Stimulated activated CD4-positive, alpha-beta T cell treated with anti-CD3 and anti-CD28 coated beads, Interleukin-15, amount 100 ng/mL, for 24 hours (primary cell): ENCODE data around the gene ENG.
"Not testable (repeated sequence)": the region's sequence is repeated elsewhere in the genome, so short reads cannot be mapped to it uniquely, and the experiment has no call there.

Source experiments
- DNase-seq: peaks from one replicate; pipeline ENCODE4 v3.0.0-alpha.2; 2020

ENG gene

GRCh38 chr9:127789179-127789578 is 65.3 kb downstream of the ENG start:
- no peak for DNase-seq

DNA sequence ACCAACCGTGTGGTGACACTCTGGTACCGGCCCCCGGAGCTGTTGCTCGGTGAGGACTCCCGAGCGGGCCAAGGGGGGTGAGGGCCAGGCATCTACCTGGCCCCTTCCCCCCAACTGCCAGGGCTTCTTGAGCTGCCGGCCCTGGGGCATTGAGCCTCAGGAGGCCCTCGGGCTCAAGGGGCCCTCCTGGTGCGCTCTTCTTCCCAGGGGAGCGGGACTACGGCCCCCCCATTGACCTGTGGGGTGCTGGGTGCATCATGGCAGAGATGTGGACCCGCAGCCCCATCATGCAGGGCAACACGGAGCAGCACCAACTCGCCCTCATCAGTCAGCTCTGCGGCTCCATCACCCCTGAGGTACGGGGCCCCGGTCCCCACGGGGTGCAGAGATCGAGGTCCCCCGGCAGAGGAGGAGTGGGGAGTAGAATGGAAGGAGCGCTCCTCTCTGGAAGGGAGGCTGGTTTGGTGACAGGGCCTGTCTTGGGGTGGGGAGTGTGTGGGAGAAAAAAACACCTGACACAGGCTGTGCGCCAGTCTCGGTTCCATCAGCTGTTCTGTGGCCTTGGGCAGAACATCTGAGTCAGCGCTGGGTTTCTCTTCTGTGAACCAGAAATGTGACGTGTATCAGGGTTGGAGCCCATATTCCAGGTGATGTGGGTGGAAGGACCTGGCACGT is 66.0 kb downstream of the ENG start:
- DNase-seq, result peak; percentile 89

- no peak for DNase-seq
Measured at GRCh38 chr9:127786773-127787104, 67.7 kb downstream of the ENG start.

- peak; percentile 94 for DNase-seq
Measured at GRCh38 chr9:127785933-127786772, 68.3 kb downstream of the ENG start, which contains the start of gene CDK9. Gene CDK9, plus strand, starts transcription at chr9:127786034. Its CDS starts 115 bp downstream, at chr9:127786149.

- DNase-seq, result peak; percentile 89
Measured at GRCh38 chr9:127785023-127785932, 69.2 kb downstream of the ENG start.

- DNase-seq, result peak; percentile 80
Measured at GRCh38 chr9:127783111-127784008, 71.1 kb downstream of the ENG start.

DNA sequence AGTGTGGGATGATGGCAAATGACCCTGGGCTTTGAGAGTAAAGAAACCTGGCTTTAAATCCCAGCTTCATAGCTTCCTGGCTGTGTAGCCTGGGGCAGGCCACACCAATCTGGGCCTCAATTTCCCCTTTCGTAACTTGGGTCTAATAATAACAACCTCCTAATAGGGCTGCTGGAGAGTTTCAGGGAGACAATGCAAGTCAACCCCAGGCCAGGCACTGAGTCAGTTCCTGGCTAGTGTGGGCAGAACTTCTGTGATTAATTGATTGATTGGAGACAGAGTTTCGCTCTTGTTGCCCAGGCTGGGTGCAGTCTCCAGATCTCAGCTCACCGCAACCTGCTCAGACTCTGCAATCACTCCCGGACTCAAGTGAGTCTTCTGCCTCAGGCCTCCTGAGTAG is 72.7 kb downstream of the ENG start:
- DNase-seq, result no peak

GRCh38 chr9:127780909-127781308 is 73.5 kb downstream of the ENG start:
- not testable (repeated sequence) for DNase-seq

DNA sequence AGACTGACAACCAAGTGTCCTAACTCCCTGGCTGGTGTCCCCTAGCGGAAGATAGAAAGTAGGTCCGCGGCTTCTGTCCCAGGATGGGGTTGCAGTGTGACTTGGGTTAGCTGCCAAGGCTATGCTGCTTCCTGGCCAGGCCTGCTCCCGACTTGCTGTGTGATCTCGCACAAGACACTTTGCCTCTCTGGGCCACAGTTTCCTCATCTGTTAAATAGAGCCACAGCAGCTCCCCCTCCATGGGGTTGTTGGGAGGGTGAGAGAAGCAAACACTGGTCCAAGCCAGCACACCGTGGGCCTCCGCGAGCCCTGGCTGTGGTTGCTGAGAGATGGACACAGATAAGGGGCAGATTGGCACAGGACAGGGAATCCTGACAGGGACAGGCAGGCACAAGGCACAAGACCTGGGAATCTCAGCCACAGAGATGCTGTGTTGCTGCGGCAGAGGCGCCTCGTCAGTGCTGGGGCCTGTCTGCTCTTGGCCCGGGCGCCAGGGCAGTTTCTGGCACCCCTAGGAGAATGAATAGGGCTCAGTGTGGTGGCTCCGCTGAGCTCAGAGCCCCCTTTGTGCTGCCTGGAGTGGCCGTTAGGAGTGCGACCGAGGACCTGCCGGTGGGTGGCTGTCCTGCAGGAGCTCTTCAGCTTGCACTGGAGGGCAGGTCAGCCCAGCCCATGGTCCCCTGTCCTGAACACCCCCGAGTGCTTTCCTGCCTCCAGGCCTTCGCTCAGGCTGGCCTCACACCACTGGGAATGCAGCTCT is 74.2 kb downstream of the ENG start:
- DNase-seq, result no peak

- DNase-seq, result peak; percentile 76
Measured at GRCh38 chr9:127779136-127779981, 75.1 kb downstream of the ENG start.

- peak; percentile 65 for DNase-seq
Measured at GRCh38 chr9:127778280-127779135, 76.0 kb downstream of the ENG start, which contains the start of gene SH2D3C. Gene SH2D3C, minus strand, starts transcription at chr9:127778666. Its CDS starts 39 bp downstream, at chr9:127778627.

- DNase-seq, result no peak
Measured at GRCh38 chr9:127777368-127777980, 77.0 kb downstream of the ENG start.

GRCh38 chr9:127776924-127777289 is 77.6 kb downstream of the ENG start:
- peak; percentile 32 for DNase-seq

GRCh38 chr9:127776195-127776923 is 78.1 kb downstream of the ENG start:
- DNase-seq, result peak; percentile 84

- DNase-seq, result no peak
Measured at GRCh38 chr9:127773981-127774380, 80.5 kb downstream of the ENG start.

- no peak for DNase-seq
Measured at GRCh38 chr9:127773272-127773671, 81.2 kb downstream of the ENG start.

GRCh38 chr9:127772603-127773002 is 81.9 kb downstream of the ENG start:
- no peak for DNase-seq

DNA sequence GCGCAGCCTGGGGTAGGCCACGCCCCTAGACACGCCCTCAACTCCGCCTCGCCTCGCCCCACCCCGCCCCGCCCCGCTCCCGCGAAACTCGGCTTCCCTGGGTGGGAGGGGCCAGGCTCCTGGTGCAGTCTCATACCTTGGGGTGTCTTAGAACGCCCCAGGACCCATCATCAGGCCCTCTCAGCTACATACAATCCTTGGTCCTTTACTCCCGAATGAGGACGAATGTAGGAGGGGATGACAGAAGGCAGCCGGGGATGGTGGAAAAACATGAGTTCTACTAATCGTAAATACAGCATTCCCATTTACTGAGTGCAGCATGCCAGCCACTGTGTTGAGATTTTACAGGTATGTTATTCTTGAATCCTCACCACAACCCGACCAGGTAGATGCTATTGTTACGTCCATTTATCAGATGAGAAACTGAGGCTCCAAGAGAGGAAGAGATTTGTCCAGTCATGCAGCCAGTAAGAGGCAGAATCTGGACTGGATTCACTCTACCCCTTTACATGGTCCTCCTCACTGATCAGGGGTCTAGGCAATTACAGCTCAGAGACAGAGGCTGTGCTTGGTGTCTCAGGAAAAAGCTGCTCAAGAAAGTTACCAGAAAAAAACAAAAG is 82.8 kb downstream of the ENG start:
- DNase-seq, result no peak
